GM12872 (cell line): ENCODE results near the gene PCDH18.

Source experiments
- TF ChIP-seq, protein P1 (sequence below): IDR thresholded peaks from 3 replicates; pipeline ENCODE4 v1.5.1; 2011; ENCODE audit warnings: low read depth, mild to moderate bottlenecking, low read length, moderate library complexity; ENCODE audit not compliant: insufficient read depth

The PCDH18 gene, protein sequence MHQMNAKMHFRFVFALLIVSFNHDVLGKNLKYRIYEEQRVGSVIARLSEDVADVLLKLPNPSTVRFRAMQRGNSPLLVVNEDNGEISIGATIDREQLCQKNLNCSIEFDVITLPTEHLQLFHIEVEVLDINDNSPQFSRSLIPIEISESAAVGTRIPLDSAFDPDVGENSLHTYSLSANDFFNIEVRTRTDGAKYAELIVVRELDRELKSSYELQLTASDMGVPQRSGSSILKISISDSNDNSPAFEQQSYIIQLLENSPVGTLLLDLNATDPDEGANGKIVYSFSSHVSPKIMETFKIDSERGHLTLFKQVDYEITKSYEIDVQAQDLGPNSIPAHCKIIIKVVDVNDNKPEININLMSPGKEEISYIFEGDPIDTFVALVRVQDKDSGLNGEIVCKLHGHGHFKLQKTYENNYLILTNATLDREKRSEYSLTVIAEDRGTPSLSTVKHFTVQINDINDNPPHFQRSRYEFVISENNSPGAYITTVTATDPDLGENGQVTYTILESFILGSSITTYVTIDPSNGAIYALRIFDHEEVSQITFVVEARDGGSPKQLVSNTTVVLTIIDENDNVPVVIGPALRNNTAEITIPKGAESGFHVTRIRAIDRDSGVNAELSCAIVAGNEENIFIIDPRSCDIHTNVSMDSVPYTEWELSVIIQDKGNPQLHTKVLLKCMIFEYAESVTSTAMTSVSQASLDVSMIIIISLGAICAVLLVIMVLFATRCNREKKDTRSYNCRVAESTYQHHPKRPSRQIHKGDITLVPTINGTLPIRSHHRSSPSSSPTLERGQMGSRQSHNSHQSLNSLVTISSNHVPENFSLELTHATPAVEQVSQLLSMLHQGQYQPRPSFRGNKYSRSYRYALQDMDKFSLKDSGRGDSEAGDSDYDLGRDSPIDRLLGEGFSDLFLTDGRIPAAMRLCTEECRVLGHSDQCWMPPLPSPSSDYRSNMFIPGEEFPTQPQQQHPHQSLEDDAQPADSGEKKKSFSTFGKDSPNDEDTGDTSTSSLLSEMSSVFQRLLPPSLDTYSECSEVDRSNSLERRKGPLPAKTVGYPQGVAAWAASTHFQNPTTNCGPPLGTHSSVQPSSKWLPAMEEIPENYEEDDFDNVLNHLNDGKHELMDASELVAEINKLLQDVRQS

DNA sequence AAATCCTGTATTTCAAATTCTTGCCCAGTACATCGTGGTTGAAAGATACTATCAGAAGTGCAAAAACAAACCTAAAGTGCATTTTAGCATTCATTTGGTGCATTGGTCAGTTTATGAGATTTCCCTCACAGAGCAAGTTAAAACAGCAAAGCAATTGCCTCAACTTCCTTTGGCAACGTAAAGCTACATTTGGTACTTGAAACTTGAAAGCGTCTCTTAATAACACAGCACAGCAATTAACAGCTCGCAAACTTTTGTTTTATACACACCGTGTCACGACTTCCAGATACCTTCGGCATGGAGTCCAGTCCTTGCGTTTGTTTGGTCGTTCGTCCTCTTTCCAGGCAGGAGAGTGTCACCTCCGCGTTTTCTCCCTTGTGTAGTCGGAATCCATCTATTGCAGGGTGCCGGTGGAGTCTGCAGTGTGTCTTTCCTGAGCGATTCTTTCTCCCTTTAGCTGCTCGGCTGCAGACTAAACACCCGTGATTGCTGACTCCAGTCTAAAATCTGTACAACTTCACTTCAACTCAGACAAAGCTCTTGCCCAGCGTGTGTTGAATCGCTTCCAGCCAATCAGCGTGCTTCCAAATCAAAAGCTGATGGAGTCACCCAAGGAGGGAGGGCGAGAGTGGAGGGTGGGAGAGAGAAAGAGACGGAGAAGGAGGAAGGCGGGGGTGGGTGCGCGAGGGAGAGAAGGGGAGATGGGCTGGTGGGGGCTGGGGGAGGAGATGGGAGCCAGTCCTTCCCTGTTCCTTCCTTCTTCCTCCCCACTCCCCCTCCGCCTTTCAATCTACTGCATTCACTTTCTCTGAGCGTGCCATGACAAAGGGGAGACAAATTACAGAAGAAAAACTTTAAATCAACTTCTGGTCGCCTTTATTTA, at the start of gene PCDH18:
PCDH18 (minus strand) TSS at position 509 of the 883 bp plus-strand sequence; CDS start at position 103, 406 bp downstream.
- TF ChIP-seq, protein P1, sequence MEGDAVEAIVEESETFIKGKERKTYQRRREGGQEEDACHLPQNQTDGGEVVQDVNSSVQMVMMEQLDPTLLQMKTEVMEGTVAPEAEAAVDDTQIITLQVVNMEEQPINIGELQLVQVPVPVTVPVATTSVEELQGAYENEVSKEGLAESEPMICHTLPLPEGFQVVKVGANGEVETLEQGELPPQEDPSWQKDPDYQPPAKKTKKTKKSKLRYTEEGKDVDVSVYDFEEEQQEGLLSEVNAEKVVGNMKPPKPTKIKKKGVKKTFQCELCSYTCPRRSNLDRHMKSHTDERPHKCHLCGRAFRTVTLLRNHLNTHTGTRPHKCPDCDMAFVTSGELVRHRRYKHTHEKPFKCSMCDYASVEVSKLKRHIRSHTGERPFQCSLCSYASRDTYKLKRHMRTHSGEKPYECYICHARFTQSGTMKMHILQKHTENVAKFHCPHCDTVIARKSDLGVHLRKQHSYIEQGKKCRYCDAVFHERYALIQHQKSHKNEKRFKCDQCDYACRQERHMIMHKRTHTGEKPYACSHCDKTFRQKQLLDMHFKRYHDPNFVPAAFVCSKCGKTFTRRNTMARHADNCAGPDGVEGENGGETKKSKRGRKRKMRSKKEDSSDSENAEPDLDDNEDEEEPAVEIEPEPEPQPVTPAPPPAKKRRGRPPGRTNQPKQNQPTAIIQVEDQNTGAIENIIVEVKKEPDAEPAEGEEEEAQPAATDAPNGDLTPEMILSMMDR, result no peak

DNA sequence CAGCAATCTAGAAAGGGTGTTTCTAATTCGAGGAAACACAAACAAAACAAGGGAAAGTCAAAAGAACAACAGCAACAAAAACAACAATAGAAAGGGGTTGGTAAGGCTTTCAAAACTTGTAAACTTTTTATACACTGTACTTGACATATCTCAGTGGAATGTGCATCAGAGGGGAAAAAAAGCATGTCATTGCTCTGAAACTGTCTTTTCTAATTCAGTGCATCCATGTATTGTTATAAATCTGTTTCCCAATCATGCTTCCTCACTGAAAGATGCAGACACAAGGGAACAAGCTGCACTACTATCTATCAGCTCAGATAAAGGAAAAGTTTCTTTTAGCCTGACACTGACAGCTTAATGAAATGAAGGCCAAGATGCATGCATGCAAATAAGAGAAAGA, 44.2 kb upstream of the PCDH18 start:
- TF ChIP-seq, protein P1, result no peak

DNA sequence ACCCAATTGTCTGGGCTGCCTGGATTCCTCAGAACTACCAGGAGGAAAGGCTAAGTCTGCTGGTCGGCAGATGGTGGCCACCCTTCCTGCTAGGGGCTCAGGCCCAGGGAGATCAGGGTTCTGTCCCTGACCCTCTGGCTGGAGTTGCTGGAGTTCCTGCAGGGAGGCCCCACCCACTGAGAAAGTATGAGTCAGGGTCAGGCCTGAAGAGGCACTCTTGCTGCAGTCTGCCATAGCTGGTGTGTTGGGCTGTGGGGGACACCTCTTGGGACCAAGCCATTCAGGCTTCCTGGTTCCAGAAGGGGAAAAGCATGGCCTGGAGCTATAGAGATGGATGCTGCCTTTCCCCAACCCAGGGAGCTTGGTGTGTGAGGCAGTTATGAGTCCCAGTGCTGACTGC, 40.4 kb upstream of the PCDH18 start:
- TF ChIP-seq, protein P1, result no peak

DNA sequence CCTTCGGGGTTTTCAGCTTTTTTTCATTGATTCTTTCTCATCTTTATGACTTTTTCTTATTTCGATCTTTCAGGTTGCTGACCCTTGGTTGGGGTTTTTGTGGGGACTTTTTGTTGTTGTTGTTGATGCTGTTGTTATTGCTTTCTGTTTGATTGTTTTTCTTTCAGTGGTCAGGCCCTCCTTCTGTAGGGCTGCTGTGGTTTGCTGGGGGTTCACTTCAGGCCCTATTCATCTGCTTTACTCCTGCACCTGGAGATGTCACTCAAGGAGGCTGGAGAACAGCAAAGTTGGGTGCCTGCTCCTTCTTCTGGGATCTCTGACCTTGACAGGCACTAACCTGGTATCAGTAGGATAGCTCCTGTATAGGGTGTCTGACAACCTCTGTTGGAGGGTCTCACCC, 39.9 kb upstream of the PCDH18 start:
- TF ChIP-seq, protein P1, result no peak

DNA sequence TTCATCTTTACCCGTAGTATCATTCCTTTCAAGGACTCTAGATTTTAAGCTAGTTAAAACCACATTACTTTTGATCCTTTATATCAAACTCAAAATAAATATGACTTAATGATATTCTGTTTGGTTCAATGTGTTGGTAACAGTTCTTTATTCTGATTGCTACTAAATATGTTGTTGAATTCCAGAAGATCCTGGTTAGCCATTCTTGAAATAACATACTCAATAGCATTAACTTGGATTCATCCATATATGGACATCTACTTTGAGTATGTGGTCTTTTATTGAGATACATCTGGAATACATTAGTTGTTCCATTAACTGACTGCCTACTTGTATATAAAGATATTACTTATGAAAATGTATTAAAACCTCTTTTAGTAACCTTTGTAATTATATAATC, 27.5 kb upstream of the PCDH18 start:
- TF ChIP-seq, protein P1, result no peak

DNA sequence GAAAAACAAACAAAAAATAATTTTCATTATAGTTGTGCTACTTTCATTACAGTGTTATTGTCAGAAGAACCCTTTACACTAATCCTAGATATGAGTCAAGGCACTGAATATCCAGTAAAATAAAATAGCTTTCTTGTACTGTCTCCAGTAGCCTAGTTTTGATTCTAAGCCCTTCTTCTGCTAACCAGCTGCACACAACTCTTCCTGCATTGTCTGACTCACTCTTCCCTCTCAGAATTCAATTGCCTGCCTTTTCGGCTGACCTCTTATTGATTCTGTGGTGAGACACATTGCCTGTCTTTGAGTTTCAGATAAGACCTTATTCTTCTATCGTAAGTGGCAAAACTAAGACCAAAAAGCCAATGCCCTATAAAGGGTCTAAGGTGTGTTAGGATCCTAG, 26.7 kb upstream of the PCDH18 start:
- TF ChIP-seq, protein P1, result no peak
